ENCODE results near the gene ADAMTSL1.

DNA sequence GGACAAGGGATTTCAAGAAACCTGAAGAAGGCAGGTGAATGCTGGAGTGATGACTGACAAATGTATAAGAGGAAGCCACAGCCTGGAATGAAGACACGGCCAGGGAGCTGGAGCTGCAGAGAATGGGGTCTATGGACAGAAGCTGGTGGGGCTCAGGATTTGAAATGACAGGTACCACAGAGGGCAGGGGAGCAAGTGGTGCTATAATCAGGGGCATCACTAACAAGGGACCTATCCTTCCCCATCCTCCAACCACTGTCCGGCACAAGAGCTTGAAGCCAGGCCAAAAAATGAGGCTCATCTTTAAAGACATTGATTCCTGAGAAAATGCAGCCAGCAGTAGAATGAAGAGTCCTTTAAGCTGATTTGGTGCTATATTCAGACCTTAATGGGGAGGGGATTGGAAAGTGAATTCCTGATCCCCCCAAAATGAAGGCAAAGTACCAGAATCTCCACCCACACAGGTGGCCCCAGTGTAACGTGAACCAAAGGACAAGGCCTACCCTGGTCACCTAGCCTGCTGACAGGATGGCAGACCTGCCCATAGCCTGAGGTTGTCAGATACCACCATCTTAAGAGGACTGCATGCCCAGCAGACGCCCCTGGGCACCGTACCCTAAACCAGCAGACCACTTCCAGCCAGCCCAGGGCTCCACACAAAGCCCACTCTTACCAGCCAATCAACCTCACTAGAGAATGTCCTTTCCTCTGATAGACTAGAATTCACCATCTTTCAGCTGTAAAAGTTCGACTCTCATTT lies 449.9 kb downstream of the ADAMTSL1 start:
- TF ChIP-seq, protein P1, sequence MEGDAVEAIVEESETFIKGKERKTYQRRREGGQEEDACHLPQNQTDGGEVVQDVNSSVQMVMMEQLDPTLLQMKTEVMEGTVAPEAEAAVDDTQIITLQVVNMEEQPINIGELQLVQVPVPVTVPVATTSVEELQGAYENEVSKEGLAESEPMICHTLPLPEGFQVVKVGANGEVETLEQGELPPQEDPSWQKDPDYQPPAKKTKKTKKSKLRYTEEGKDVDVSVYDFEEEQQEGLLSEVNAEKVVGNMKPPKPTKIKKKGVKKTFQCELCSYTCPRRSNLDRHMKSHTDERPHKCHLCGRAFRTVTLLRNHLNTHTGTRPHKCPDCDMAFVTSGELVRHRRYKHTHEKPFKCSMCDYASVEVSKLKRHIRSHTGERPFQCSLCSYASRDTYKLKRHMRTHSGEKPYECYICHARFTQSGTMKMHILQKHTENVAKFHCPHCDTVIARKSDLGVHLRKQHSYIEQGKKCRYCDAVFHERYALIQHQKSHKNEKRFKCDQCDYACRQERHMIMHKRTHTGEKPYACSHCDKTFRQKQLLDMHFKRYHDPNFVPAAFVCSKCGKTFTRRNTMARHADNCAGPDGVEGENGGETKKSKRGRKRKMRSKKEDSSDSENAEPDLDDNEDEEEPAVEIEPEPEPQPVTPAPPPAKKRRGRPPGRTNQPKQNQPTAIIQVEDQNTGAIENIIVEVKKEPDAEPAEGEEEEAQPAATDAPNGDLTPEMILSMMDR (IDR thresholded peaks at IDR 0.05): no peak
- no peak for TF ChIP-seq POLR2A (IDR thresholded peaks at IDR 0.05)
- TF ChIP-seq POLR2AphosphoS5 (IDR thresholded peaks at IDR 0.05): no peak
